GM12891 (cell line): ENCODE measurements around the gene PPP5C.

Experiments used
- DNase-seq: peaks from one replicate; pipeline ENCODE4 v3.0.0; 2011; ENCODE audit warnings: low spot score; ENCODE audit not compliant: insufficient read length
- FAIRE-seq: peaks from 2 replicates; lab custom pipeline; 2011; peaks lifted over from hg19 to GRCh38; lab: Jason Lieb, UNC
- PAX5 ChIP-seq: IDR thresholded peaks from 2 replicates; pipeline ENCODE4 v1.6.1; 2011; ENCODE audit warnings: low read length, moderate library complexity, mild to moderate bottlenecking; ENCODE audit not compliant: insufficient read depth, severe bottlenecking
- POLR2A ChIP-seq: IDR thresholded peaks from 2 replicates; pipeline ENCODE4 v1.6.1; 2011; ENCODE audit warnings: low read depth, low read length, control low read depth
- POLR2AphosphoS5 ChIP-seq: IDR thresholded peaks from 2 replicates; pipeline ENCODE4 v1.6.1; 2011; ENCODE audit warnings: low read depth, low read length, control low read depth
- POU2F2 ChIP-seq: IDR thresholded peaks from 2 replicates; pipeline ENCODE4 v1.6.1; 2011; ENCODE audit warnings: low read depth, mild to moderate bottlenecking, control low read depth, low read length, moderate library complexity
- SPI1 ChIP-seq: IDR thresholded peaks from 2 replicates; pipeline ENCODE4 v1.6.1; 2011; ENCODE audit warnings: low read depth, low read length, control low read depth
- TAF1 ChIP-seq: IDR thresholded peaks from 2 replicates; pipeline ENCODE4 v1.6.1; 2011; ENCODE audit warnings: low read depth, low read length, control low read depth

Gene PPP5C

DNA sequence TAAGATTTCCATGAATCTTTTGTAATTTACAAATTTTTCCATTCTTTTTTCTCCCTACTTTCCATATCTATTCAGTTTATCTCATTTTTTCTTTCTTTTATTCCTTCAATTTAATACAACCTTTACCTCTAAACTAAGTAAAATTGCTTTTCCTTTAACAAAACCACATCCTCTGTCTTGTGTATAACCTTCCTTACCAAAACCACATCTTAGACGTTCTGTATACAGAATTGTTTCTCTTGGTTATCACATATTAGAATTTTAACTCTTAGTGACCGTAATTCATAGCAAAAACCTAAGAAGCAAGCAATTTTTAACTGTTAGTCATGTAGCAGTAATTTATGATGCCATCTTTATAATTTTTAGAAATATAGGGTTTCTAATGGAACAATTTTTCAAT lies 15.0 kb downstream of the PPP5C start:
- no peak for DNase-seq

DNA sequence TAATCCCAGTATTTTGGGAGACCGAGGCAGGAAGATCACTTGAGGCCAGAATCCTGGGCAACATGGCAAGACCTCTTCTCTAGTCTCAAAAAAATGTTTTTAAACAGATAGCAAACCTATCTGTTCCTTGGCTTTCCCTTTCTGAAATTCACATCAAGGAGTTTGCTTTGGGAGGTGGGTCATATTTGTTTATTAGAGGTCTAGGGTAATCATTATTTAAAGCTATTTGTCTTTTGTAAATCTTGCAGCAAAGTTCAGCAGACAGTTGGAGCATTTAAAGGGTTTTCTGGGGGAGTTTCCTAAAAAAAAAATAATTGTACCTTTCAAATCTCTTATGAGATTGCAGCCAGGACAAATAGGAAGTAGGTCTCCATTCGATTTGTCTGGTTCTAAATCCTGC lies 17.5 kb downstream of the PPP5C start:
- TF ChIP-seq POLR2A, result no peak
- no peak for TF ChIP-seq POU2F2
- TF ChIP-seq PAX5, result no peak
- TF ChIP-seq TAF1, result no peak
- TF ChIP-seq POLR2AphosphoS5, result no peak
- no peak for TF ChIP-seq SPI1
- FAIRE-seq (no peak), DNase-seq (no peak)

More for the DNA sequence above, 15.0 kb downstream of the PPP5C start:
- TF ChIP-seq POLR2AphosphoS5 (no peak), SPI1 (no peak), TAF1 (no peak), POU2F2 (no peak), POLR2A (no peak), PAX5 (no peak)
- FAIRE-seq, result no peak

DNA sequence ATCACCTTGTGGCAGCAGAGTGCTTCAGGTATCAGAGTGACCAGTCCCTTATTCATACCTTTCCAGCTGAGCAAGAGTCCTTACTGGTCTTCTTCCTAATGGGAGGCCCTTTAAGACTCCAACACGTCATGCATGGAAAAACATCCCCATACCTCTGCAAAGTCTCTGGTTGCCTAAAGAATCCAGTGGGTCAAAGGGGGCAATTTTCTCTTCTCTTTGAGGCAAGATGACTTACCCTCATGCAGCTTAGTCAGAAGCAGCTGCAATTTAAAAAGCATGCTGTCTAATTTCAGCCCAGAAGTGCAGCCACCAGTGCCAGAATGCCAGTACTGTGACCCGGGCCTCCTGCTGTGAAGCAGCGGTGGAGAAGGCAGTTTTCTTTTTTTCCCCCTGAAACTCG lies 18.7 kb downstream of the PPP5C start:
- no peak for FAIRE-seq
- DNase-seq, result no peak
- TF ChIP-seq PAX5 (no peak), TAF1 (no peak), SPI1 (no peak), POU2F2 (no peak), POLR2A (no peak), POLR2AphosphoS5 (no peak)

DNA sequence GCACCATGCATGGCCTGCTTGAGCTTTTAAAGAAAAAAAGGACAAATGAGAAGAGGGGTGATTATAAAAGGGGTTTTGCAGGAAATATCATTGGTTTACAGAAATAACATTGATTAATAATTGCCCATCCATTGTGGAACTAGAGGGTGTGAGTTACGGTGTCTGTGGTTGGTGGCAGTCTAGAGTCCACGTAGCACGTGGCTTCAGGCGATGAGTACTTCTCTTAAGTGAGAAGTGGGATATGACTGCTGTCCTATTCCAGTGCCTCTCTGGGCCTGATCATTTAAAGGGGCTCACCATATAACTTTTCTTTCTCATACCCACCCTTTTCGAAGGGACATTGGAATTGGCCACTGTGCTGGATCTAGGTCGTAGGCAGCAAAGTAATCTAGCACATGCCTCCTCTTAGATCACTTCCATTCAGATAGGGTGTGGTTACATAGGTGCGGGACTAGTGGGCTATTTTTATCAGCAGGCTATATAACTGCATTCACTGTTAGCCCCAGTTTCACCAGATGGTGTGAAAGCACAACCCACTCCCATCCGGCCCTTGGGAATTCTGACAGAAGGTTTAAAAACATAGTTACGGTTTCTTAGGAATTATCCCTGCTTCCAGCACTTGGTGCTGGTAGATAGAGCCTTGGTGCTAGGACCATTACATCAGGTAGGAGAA lies 19.9 kb downstream of the PPP5C start:
- DNase-seq (no peak), FAIRE-seq (no peak)
- no peak for TF ChIP-seq TAF1
- TF ChIP-seq PAX5, result no peak
- TF ChIP-seq POLR2AphosphoS5, result no peak
- TF ChIP-seq POLR2A, result no peak
- no peak for TF ChIP-seq POU2F2
- no peak for TF ChIP-seq SPI1

DNA sequence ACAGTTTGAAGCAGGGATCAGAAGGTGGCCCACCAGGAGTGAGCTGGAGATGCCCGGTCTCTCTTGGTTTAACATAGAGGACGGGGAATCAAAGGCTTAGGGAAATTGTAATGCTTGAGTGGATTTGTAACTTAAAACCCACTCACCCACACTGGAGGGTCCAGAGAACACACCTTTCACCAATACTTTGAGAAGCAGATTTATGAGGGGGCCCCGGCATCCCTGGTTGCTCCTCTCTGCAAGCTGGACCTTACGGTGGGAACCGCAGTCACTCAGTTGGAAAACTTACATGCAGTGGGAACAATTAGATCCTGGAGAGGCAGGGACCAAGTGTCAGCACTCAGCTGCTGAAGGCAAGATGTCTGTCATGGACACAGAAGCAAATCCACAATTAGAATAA lies 20.5 kb downstream of the PPP5C start:
- no peak for TF ChIP-seq POLR2AphosphoS5
- TF ChIP-seq POLR2A, result no peak
- TF ChIP-seq PAX5, result no peak
- TF ChIP-seq SPI1, result no peak
- TF ChIP-seq TAF1, result no peak
- FAIRE-seq (no peak), DNase-seq (no peak)

DNA sequence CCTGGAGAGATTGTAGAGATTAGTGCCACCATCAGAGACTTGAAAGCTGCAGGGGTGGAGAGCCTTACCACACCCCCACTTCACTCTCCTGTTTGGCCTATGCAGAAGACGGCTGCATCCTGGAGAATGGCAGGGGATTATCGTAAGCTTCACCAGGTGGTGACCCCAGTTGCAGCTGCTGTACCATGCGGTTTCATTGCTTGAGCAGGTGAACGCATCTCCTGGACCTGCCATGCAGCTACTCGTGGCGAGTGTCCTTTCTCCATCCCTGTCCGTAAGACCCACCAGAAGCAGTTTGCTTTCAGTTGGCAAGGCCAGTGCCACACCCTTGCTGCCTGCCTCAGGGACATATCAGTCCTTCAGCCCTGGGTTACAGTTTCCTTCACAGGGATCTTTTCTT lies 21.2 kb downstream of the PPP5C start:
- FAIRE-seq (no peak), DNase-seq (no peak)
- TF ChIP-seq TAF1 (no peak), POU2F2 (no peak)

DNA sequence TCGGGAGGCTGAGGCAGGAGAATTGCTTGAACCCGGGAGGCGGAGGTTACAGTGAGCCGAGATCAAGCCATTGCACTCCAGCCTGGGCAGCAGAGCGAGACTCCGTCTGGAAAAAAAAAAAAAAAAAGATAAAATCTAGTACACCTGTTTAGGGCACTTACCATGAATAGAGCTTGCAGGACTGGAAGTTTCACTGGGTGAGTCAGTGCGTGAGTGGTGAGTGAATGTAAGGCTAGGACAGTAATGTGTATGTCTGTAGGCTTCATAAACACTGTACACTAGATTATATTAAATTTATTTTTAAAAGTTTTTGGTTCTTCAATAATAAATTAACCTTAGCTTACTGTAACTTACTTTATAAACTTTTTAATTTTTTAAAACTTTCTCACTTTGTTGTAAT lies 22.9 kb downstream of the PPP5C start:
- FAIRE-seq, result no peak
- TF ChIP-seq TAF1 (no peak), POLR2AphosphoS5 (no peak), POLR2A (no peak), SPI1 (no peak), PAX5 (no peak), POU2F2 (no peak)
- no peak for DNase-seq

DNA sequence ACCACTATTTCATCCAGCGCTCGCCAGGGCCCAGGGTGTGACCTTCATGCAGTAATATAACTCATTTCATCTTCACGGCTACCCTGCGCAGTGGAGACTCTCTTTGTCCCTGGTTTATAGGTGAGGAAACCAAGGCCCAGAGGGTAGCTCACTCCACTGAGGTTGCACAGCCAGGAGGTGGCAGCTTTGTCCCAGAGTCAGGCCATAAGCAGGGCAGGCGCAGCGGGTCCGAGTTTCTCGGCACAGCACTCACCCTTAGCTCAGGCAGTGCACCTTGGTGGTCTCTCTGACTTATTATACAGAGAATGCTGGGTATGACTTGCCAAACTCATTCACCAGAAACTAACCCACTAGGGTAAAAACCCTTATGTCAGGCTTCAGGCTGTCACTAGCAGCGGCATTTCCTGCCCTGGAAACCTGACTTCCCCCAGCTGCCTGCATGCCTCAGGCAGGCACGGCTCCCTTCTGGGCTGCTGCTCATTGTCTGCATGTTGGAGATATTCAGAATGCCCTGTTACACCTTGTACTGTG lies 24.5 kb downstream of the PPP5C start:
- DNase-seq (no peak), FAIRE-seq (no peak)
- no peak for TF ChIP-seq SPI1
- TF ChIP-seq POU2F2, result no peak
- TF ChIP-seq PAX5, result no peak
- TF ChIP-seq POLR2AphosphoS5, result no peak
- TF ChIP-seq TAF1, result no peak
- no peak for TF ChIP-seq POLR2A

DNA sequence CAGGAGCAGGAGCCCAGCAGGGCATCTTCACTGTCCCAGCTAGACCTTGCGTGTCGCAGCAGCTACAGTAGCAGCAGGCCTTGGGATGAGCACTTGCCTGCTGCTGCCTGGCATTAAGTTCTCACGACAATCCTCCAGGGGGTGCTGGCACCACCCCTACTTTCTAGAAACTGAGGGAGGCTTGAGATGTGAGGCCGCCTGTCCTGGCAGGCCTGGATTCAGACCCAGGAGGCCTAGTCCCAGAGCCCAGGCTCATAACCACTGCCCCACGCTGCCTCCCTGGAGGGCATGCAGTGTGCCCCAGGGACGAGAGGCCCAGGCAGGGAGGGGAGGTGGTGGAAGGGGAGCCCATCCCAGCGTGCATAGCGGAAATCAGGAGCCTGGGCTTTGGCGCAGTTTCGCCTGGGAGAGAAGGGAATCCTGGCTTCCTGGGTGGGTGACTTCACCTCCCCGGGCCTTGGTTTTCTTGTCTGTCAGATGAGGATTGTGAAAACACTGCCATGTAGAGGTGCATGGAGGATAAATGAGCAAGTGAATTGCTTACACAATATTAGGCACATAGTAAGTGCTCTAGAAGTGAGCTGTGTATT lies 26.1 kb downstream of the PPP5C start:
- no peak for DNase-seq

More for the DNA sequence above, 26.1 kb downstream of the PPP5C start:
- TF ChIP-seq PAX5, result no peak
- TF ChIP-seq SPI1, result no peak
- TF ChIP-seq POU2F2, result no peak
- TF ChIP-seq POLR2A, result no peak
- no peak for TF ChIP-seq TAF1
- no peak for TF ChIP-seq POLR2AphosphoS5
- FAIRE-seq, result no peak
